Adrenal gland (tissue), 12 donors: ENCODE results near the gene F11. TPM values are rescaled to one million over a fixed set of nuclear protein-coding genes. Genes with fewer than 3 reads are reported as not detected.

Source experiments
- DNase-seq, 7 donors: peaks; one replicate each; pipeline ENCODE4 v3.0.0-alpha.2; 2019 to 2020
- H3K27ac ChIP-seq, 5 donors: fragments of 200-600 bp; sonication (generic) in 4 of 5; 1 replicate in 3 of 5; 2 replicates in 2 of 5; pipeline versions ENCODE4 v1.5.1 to v1.8.0; 2016 to 2020; ENCODE audit warnings: mild to moderate bottlenecking in 1 of 5
- H3K27me3 ChIP-seq: fragments of 200-600 bp; 2 replicates; pipeline ENCODE4 v1.8.0; 2021
- H3K36me3 ChIP-seq, 2 donors: fragments of 200-600 bp; replicated peaks in 1 of 2; 1 replicate in 1 of 2; 2 replicates in 1 of 2; pipeline versions ENCODE4 v1.5.1 to v1.8.0; 2018 to 2022
- H3K4me1 ChIP-seq, 2 donors: fragments of 200-600 bp; replicated peaks in 1 of 2; 1 replicate in 1 of 2; 2 replicates in 1 of 2; pipeline versions ENCODE4 v1.5.1 to v1.8.0; 2018 to 2021
- H3K4me3 ChIP-seq, 4 donors: fragments of 200-600 bp; sonication (generic) in 3 of 4; one replicate each; pipeline ENCODE4 v1.5.1; 2016 to 2018
- H3K9me3 ChIP-seq, 3 donors: fragments of 200-600 bp; sonication (generic) in 1 of 3; replicated peaks in 1 of 3; 1 replicate in 2 of 3; 2 replicates in 1 of 3; pipeline versions ENCODE4 v1.5.1 to v1.8.0; 2016 to 2021
- CTCF ChIP-seq, 6 experiments: fragments of 450-650 bp in 4 of 6; fragments of 200-600 bp in 2 of 6; sonication (generic) in 1 of 6; IDR thresholded peaks; 1 replicate in 5 of 6; 2 replicates in 1 of 6; pipeline versions ENCODE4 v1.5.1 to v1.8.0; 2016 to 2021; ENCODE audit warnings: antibody characterized with exemption in 6 of 6, mild to moderate bottlenecking in 2 of 6, moderate library complexity in 1 of 6
- POLR2A ChIP-seq, 2 donors: fragments of 450-650 bp; IDR thresholded peaks; one replicate each; pipeline ENCODE4 v1.6.1; 2017; ENCODE audit warnings: antibody characterized with exemption in 2 of 2, mild to moderate bottlenecking in 2 of 2, moderate library complexity in 1 of 2
- WGBS, 4 donors: extraction: QIAGEN DNeasy Blood & Tissue Kit in 2 of 4; methylation state at CpG; one replicate each; pipeline versions ENCODE4 v1.1.5 to v1.1.7; 2013 to 2017; 5-methylcytosine and 5-hydroxymethylcytosine counted together
- intact Hi-C, 2 donors: fragments of 100-400 bp; cut with DNase I; formaldehyde crosslinking; loops; one replicate each; pipeline versions ENCODE4 v1.14.1 to v1.15.0; 2022 to 2023
- polyA plus RNA-seq, 3 donors: library from polyadenylated mRNA; stranded (reverse); fragments of 200-250 nt in 2 of 3; fragments of 350-450 nt in 1 of 3; fragmentation: Illumina TruSeq in 1 of 3; extraction: RNeasy Lipid Tissue Mini Kit (QIAGEN cat#74804) in 1 of 3; gene quantifications; one replicate each; pipeline ENCODE4 v1.2.3, GENCODE V29; 2013 to 2014
- total RNA-seq, 9 donors: library from RNA; depleted of rRNA in 4 of 9; stranded (reverse); fragments of >200 nt in 4 of 9; fragments of 120-200 nt in 1 of 9; fragmentation: NEBNext Ultra II Directional in 1 of 9; extraction: Animal tissue kit (Norgen Biotek cat#: 25700) in 1 of 9; gene quantifications; one replicate each; pipeline versions ENCODE4 v1.1.0 to v1.2.4, GENCODE V29; 2013 to 2023
- donor health status: healthy with polysubstance abuse.
- donor health status: Bipolar disorder and iron deficiency.
- donor health status: DM: yes; HTN: yes; CAD: no.
- donor health status: DM: no; HTN: no; CAD: no.
- donor health status: DM: no; HTN: no; CAD: no.
- donor health status: DM: yes; HTN: yes; CAD: no.

Gene F11
- total and polyA plus RNA-seq, 12 donors: 0.07 to 0.19 (median 0.14) TPM; not detected in 8

- Histone ChIP-seq H3K9me3 (no peaks in the 10 kb centered on the region), H3K27me3 (peaks cover 19% of the 10 kb centered on the region), H3K4me3 (no peak overlapping the region), H3K4me1 (no peaks in the 10 kb centered on the region), H3K36me3 (no peaks in the 10 kb centered on the region), H3K27ac (no peak overlapping the region)
- intact Hi-C loops: loop anchor here (5.0 to 10.0 kb wide), 2 partner anchors 286 to 288 kb away; no protein-coding TSS in a partner anchor
- no peak for DNase-seq
- 76 to 89% (median 82%) methylated on average over 5 of the region's 5 CpGs for WGBS, 4 donors
- TF ChIP-seq POLR2A (IDR thresholded peaks at IDR 0.05): no peak
- TF ChIP-seq CTCF (IDR thresholded peaks at IDR 0.05): no peak
Measured at GRCh38 chr4:186299291-186299690, 33.3 kb downstream of the F11 start.

- peaks cover 19% of the 10 kb centered on the region for H3K27me3 ChIP-seq
- no peaks in the 10 kb centered on the region for H3K9me3 ChIP-seq
- no peaks in the 10 kb centered on the region for H3K36me3 ChIP-seq
- H3K4me3 ChIP-seq: no peak overlapping the region
- TF ChIP-seq POLR2A (IDR thresholded peaks at IDR 0.05) (no peak), CTCF (IDR thresholded peaks at IDR 0.05) (no peak)
- no peak for DNase-seq
- 75 to 83% (median 80%) methylated on average over 6 of the region's 6 CpGs for WGBS, 4 donors
- H3K27ac ChIP-seq: no peak overlapping the region
- H3K4me1 ChIP-seq: no peaks in the 10 kb centered on the region
- intact Hi-C loops: no loop called here
Measured at GRCh38 chr4:186300659-186301390, 34.8 kb downstream of the F11 start.

GRCh38 chr4:186304216-186304615 is 38.2 kb downstream of the F11 start:
- intact Hi-C loops: no loop called here
- Histone ChIP-seq H3K27ac (no peak overlapping the region), H3K4me3 (no peak overlapping the region), H3K4me1 (no peaks in the 10 kb centered on the region), H3K36me3 (no peaks in the 10 kb centered on the region), H3K9me3 (no peaks in the 10 kb centered on the region), H3K27me3 (peaks cover 6% of the 10 kb centered on the region)
- WGBS, 4 donors: 82 to 95% (median 91%) methylated on average over 5 of the region's 5 CpGs
- no peak for TF ChIP-seq POLR2A (IDR thresholded peaks at IDR 0.05)
- no peak for DNase-seq

- no peak overlapping the region for H3K4me3 ChIP-seq
- DNase-seq: no peak
- TF ChIP-seq POLR2A (IDR thresholded peaks at IDR 0.05): no peak
- no peak for TF ChIP-seq CTCF (IDR thresholded peaks at IDR 0.05)
- H3K36me3 ChIP-seq: no peaks in the 10 kb centered on the region
- H3K27me3 ChIP-seq: peaks cover 13% of the 10 kb centered on the region
- no peaks in the 10 kb centered on the region for H3K9me3 ChIP-seq
- 55 to 60% (median 59%) methylated on average over 13 of the region's 13 CpGs for WGBS, 4 donors
- no peak overlapping the region for H3K27ac ChIP-seq
- H3K4me1 ChIP-seq: no peaks in the 10 kb centered on the region
- intact Hi-C loops: no loop called here
Measured at GRCh38 chr4:186304866-186305505, 39.0 kb downstream of the F11 start.
